AG08395 (cell line): ENCODE results near the gene TRAF3IP3.
"Not testable (repeated sequence)": the region's sequence is repeated elsewhere in the genome, so short reads cannot be mapped to it uniquely, and the experiment has no call there.

Experiments
- DNase-seq: peaks from one replicate; pipeline ENCODE4 v3.0.0; 2012; ENCODE audit warnings: mixed read lengths, low spot score

TRAF3IP3 gene

GRCh38 chr1:209769171-209769904, 13.5 kb downstream of the TRAF3IP3 start:
- peak; percentile 86 for DNase-seq

- DNase-seq: no peak
Observed at GRCh38 chr1:209769971-209770370, 14.1 kb downstream of the TRAF3IP3 start.

GRCh38 chr1:209770636-209771415, 15.0 kb downstream of the TRAF3IP3 start:
- DNase-seq: no peak

- no peak for DNase-seq
Observed at GRCh38 chr1:209772126-209772525, 16.3 kb downstream of the TRAF3IP3 start.

- DNase-seq: no peak
Observed at GRCh38 chr1:209774592-209774991, 18.7 kb downstream of the TRAF3IP3 start.

GRCh38 chr1:209775678-209776077, 19.8 kb downstream of the TRAF3IP3 start:
- DNase-seq: no peak

GRCh38 chr1:209777587-209777986, 21.7 kb downstream of the TRAF3IP3 start:
- no peak for DNase-seq

GRCh38 chr1:209778102-209778501, 22.2 kb downstream of the TRAF3IP3 start:
- no peak for DNase-seq

GRCh38 chr1:209780268-209780667, 24.4 kb downstream of the TRAF3IP3 start:
- no peak for DNase-seq

- DNase-seq: no peak
Observed at GRCh38 chr1:209783386-209783785, 27.5 kb downstream of the TRAF3IP3 start.

- DNase-seq: peak; percentile 100
Observed at GRCh38 chr1:209784265-209785169, 28.7 kb downstream of the TRAF3IP3 start, which contains the start of gene C1orf74. Gene C1orf74 (minus strand): TSS chr1:209784559. CDS start chr1:209783634, 925 bp downstream.

- DNase-seq: no peak
Observed at GRCh38 chr1:209785592-209785991, 29.7 kb downstream of the TRAF3IP3 start.

- no peak for DNase-seq
Observed at GRCh38 chr1:209786146-209786545, 30.3 kb downstream of the TRAF3IP3 start.

- DNase-seq: no peak
Observed at GRCh38 chr1:209787551-209787950, 31.7 kb downstream of the TRAF3IP3 start.

GRCh38 chr1:209789245-209789644, 33.4 kb downstream of the TRAF3IP3 start:
- DNase-seq: no peak

- DNase-seq: no peak
Observed at GRCh38 chr1:209790286-209791193, 34.7 kb downstream of the TRAF3IP3 start.

- no peak for DNase-seq
Observed at GRCh38 chr1:209791920-209792319, 36.1 kb downstream of the TRAF3IP3 start.

GRCh38 chr1:209793711-209794110, 37.9 kb downstream of the TRAF3IP3 start:
- DNase-seq: not testable (repeated sequence)

GRCh38 chr1:209797978-209798639, 42.3 kb downstream of the TRAF3IP3 start:
- peak; percentile 67 for DNase-seq

GRCh38 chr1:209800984-209801834, 45.4 kb downstream of the TRAF3IP3 start:
- no peak for DNase-seq
